Neural crest cell (in vitro differentiated cells): ENCODE measurements around the gene IKZF3. TPM values are rescaled to one million over a fixed set of nuclear protein-coding genes. Genes with fewer than 3 reads are reported as not detected.

Experiments
- DNase-seq: peaks from one replicate; pipeline ENCODE4 v3.0.0; 2021; ENCODE audit warnings: low read depth, mixed read lengths, low spot score
- H3K27ac Mint-ChIP-seq: one replicate; pipeline ENCODE4 v1.8.0; 2021; ENCODE audit warnings: mild to moderate bottlenecking, mixed read lengths; ENCODE audit not compliant: unreplicated experiment
- H3K27me3 Mint-ChIP-seq: 2 replicates; pipeline ENCODE4 v1.8.0; 2021; ENCODE audit warnings: low read depth, mild to moderate bottlenecking, mixed read lengths
- H3K36me3 Mint-ChIP-seq: 2 replicates; pipeline ENCODE4 v1.8.0; 2021; ENCODE audit warnings: low read depth, mild to moderate bottlenecking, mixed read lengths
- H3K4me1 Mint-ChIP-seq: 2 replicates; pipeline ENCODE4 v1.8.0; 2021; ENCODE audit warnings: mixed read lengths
- H3K4me3 Mint-ChIP-seq: one replicate; pipeline ENCODE4 v1.8.0; 2021; ENCODE audit warnings: mild to moderate bottlenecking, mixed read lengths
- H3K9me3 Mint-ChIP-seq: 2 replicates; pipeline ENCODE4 v1.8.0; 2021; ENCODE audit warnings: mixed read lengths
- CTCF ChIP-seq: fragments of 200-600 bp; sonication (generic); conservative IDR thresholded peaks from 2 replicates; pipeline ENCODE4 v1.5.0; 2021; ENCODE audit warnings: antibody characterized with exemption, mild to moderate bottlenecking
- total RNA-seq: library from RNA; stranded (reverse); gene quantifications from 2 replicates; pipeline ENCODE4 v1.2.1, GENCODE V29; 2021

The IKZF3 gene
- total RNA-seq, 1 donor from 2014 or later = not detected

GRCh38 chr17:39801055-39801454, 63.1 kb downstream of the IKZF3 start:
- H3K27ac Mint-ChIP-seq = no peak overlapping the region
- H3K4me1 Mint-ChIP-seq = no peaks in the 10 kb centered on the region
- no peaks in the 10 kb centered on the region for H3K36me3 Mint-ChIP-seq
- no peak for DNase-seq
- TF ChIP-seq CTCF = no peak
- no peak overlapping the region for H3K4me3 Mint-ChIP-seq
- H3K27me3 Mint-ChIP-seq = peaks cover 30% of the 10 kb centered on the region
- H3K9me3 Mint-ChIP-seq = no peaks in the 10 kb centered on the region

- no peaks in the 10 kb centered on the region for H3K9me3 Mint-ChIP-seq
- no peaks in the 10 kb centered on the region for H3K36me3 Mint-ChIP-seq
- no peak overlapping the region for H3K4me3 Mint-ChIP-seq
- no peak overlapping the region for H3K27ac Mint-ChIP-seq
- no peak for DNase-seq
- no peak for TF ChIP-seq CTCF
- H3K4me1 Mint-ChIP-seq = no peaks in the 10 kb centered on the region
- peaks cover 25% of the 10 kb centered on the region for H3K27me3 Mint-ChIP-seq
Observed at GRCh38 chr17:39800540-39800939, 63.6 kb downstream of the IKZF3 start.

GRCh38 chr17:39799395-39799794, 64.7 kb downstream of the IKZF3 start:
- no peaks in the 10 kb centered on the region for H3K9me3 Mint-ChIP-seq
- no peak overlapping the region for H3K4me3 Mint-ChIP-seq
- no peaks in the 10 kb centered on the region for H3K4me1 Mint-ChIP-seq
- H3K36me3 Mint-ChIP-seq = no peaks in the 10 kb centered on the region
- no peak for TF ChIP-seq CTCF
- DNase-seq = no peak
- H3K27me3 Mint-ChIP-seq = peaks cover 17% of the 10 kb centered on the region
- H3K27ac Mint-ChIP-seq = no peak overlapping the region

GRCh38 chr17:39794249-39794970, 69.7 kb downstream of the IKZF3 start:
- DNase-seq = no peak
- TF ChIP-seq CTCF = no peak
- no peak overlapping the region for H3K27ac Mint-ChIP-seq
- no peaks in the 10 kb centered on the region for H3K4me1 Mint-ChIP-seq
- no peak overlapping the region for H3K4me3 Mint-ChIP-seq
- H3K36me3 Mint-ChIP-seq = no peaks in the 10 kb centered on the region
- peaks cover 34% of the 10 kb centered on the region for H3K27me3 Mint-ChIP-seq
- no peaks in the 10 kb centered on the region for H3K9me3 Mint-ChIP-seq

- H3K27me3 Mint-ChIP-seq = peaks cover 33% of the 10 kb centered on the region
- H3K4me3 Mint-ChIP-seq = no peak overlapping the region
- H3K4me1 Mint-ChIP-seq = no peaks in the 10 kb centered on the region
- H3K27ac Mint-ChIP-seq = no peak overlapping the region
- H3K9me3 Mint-ChIP-seq = no peaks in the 10 kb centered on the region
- H3K36me3 Mint-ChIP-seq = no peaks in the 10 kb centered on the region
- no peak for TF ChIP-seq CTCF
- no peak for DNase-seq
Observed at GRCh38 chr17:39793301-39793872, 70.7 kb downstream of the IKZF3 start.
